Endothelial cell of umbilical vein (primary cell): ENCODE results near the gene CKS2. TPM values are rescaled to one million over a fixed set of nuclear protein-coding genes. Genes with fewer than 3 reads are reported as not detected.

Experiments
- BruUV-seq: library from RNA; stranded (reverse); fragments of 400-500 nt; replicated peaks from 2 replicates; lab custom pipeline; 2021; lab: Mats Ljungman, UMichigan
- CTCF ChIA-PET: fragments of 300-600, 350-600 bp; sonication (Branson Sonifier 250); formaldehyde crosslinking; loops from one replicate; lab custom pipeline; 2021; ENCODE audit warnings: antibody characterized with exemption, inconsistent platforms; lab: Charles Lee
- POLR2A ChIA-PET: fragments of 300-600, 350-600 bp; sonication (Branson Sonifier 250); formaldehyde crosslinking; loops from one replicate; lab custom pipeline; 2021; ENCODE audit warnings: antibody characterized with exemption, inconsistent platforms; lab: Charles Lee
- DNase-seq: peaks from one replicate; pipeline ENCODE4 v3.0.0-alpha.2; 2011; ENCODE audit warnings: low read depth, low spot score
- FAIRE-seq: peaks from 2 replicates; lab custom pipeline; 2011; peaks lifted over from hg19 to GRCh38; lab: Jason Lieb, UNC
- H2AFZ ChIP-seq: 2 replicates; pipeline ENCODE4 v1.6.0; 2012; ENCODE audit warnings: low read depth, low read length, control low read depth, inconsistent platforms
- H3K27ac ChIP-seq: 2 replicates; pipeline ENCODE4 v1.5.1; 2011; ENCODE audit warnings: low read depth, mild to moderate bottlenecking, control low read depth, low read length, moderate library complexity; ENCODE audit not compliant: insufficient read depth
- H3K27me3 ChIP-seq, 2 experiments: 2 replicates each; pipeline versions ENCODE4 v1.6.0 to v1.6.1; 2011; ENCODE audit warnings: low read length in 2 of 2, mixed read lengths in 1 of 2; ENCODE audit not compliant: control insufficient read depth in 2 of 2, insufficient read depth in 2 of 2
- H3K36me3 ChIP-seq, 2 experiments: 2 replicates in 1 of 2; 3 replicates in 1 of 2; pipeline ENCODE4 v1.5.1; 2011; ENCODE audit warnings: low read length in 2 of 2, mild to moderate bottlenecking in 1 of 2, moderate library complexity in 1 of 2; ENCODE audit not compliant: control insufficient read depth in 2 of 2, insufficient read depth in 2 of 2; ENCODE audit errors: extremely low read depth in 1 of 2
- H3K4me1 ChIP-seq: 3 replicates; pipeline ENCODE4 v1.5.1; 2011; ENCODE audit warnings: mild to moderate bottlenecking, low read length; ENCODE audit not compliant: control insufficient read depth, insufficient read depth; ENCODE audit errors: extremely low read depth
- H3K4me2 ChIP-seq: 2 replicates; pipeline ENCODE4 v1.6.1; 2011; ENCODE audit warnings: low read length, control low read depth, mixed read lengths; ENCODE audit not compliant: insufficient read depth
- H3K4me3 ChIP-seq, 3 experiments: fragments of 200-600 bp in 1 of 3; sonication (generic), shearing (Covaris generic) in 1 of 3; replicated peaks in 1 of 3; 2 replicates each; pipeline ENCODE4 v1.5.1; 2011 to 2016; ENCODE audit warnings: control low read depth in 3 of 3, low read length in 3 of 3, mild to moderate bottlenecking in 2 of 3, inconsistent platforms in 1 of 3, low read depth in 1 of 3, moderate library complexity in 1 of 3; ENCODE audit not compliant: insufficient read depth in 1 of 3
- H3K79me2 ChIP-seq: 2 replicates; pipeline ENCODE4 v1.6.0; 2012; ENCODE audit warnings: low read length, inconsistent platforms; ENCODE audit not compliant: control insufficient read depth, insufficient read depth
- H3K9ac ChIP-seq: replicated peaks from 2 replicates; pipeline ENCODE3; 2011; ENCODE audit warnings: low read length, control low read depth; ENCODE audit not compliant: insufficient read depth; ENCODE audit errors: extremely low read depth
- H3K9me1 ChIP-seq: replicated peaks from 3 replicates; pipeline ENCODE4 v1.6.0; 2011; ENCODE audit warnings: mild to moderate bottlenecking, low read length; ENCODE audit not compliant: control insufficient read depth, insufficient read depth; ENCODE audit errors: extremely low read depth
- H3K9me3 ChIP-seq: replicated peaks from 2 replicates; pipeline ENCODE4 v1.5.1; 2012; ENCODE audit warnings: low read length, inconsistent platforms; ENCODE audit not compliant: control insufficient read depth, insufficient read depth
- H4K20me1 ChIP-seq: replicated peaks from 2 replicates; pipeline ENCODE3; 2011; ENCODE audit warnings: mild to moderate bottlenecking, low read length; ENCODE audit not compliant: control insufficient read depth, insufficient read depth; ENCODE audit errors: extremely low read depth
- CTCF ChIP-seq, 2 donors: IDR thresholded peaks; 1 replicate in 1 of 2; 2 replicates in 1 of 2; pipeline ENCODE4 v1.5.1; 2011; ENCODE audit warnings: low read length in 2 of 2, mild to moderate bottlenecking in 2 of 2, moderate library complexity in 2 of 2, control low read depth in 1 of 2, inconsistent platforms in 1 of 2, low read depth in 1 of 2; ENCODE audit not compliant: insufficient read depth in 1 of 2; ENCODE audit errors: extremely low read depth in 1 of 2
- EZH2 ChIP-seq: IDR thresholded peaks from 2 replicates; pipeline ENCODE4 v1.6.1; 2012; ENCODE audit warnings: borderline replicate concordance, low read depth, mild to moderate bottlenecking, moderate library complexity, low read length, inconsistent platforms; ENCODE audit not compliant: severe bottlenecking
- FOS ChIP-seq: IDR thresholded peaks from 2 replicates; pipeline ENCODE4 v1.6.1; 2011; ENCODE audit warnings: mild to moderate bottlenecking, low read length, moderate library complexity, borderline replicate concordance; ENCODE audit not compliant: insufficient read depth
- GATA2 ChIP-seq: IDR thresholded peaks from 2 replicates; pipeline ENCODE4 v1.7.0; 2011; ENCODE audit warnings: low read depth, mild to moderate bottlenecking, moderate library complexity, mixed read lengths, low read length; ENCODE audit not compliant: insufficient read length, insufficient read depth
- JUN ChIP-seq: IDR thresholded peaks from 2 replicates; pipeline ENCODE4 v1.6.1; 2011; ENCODE audit warnings: borderline replicate concordance, low read depth; ENCODE audit not compliant: insufficient read length, insufficient read depth
- MAX ChIP-seq: IDR thresholded peaks from 2 replicates; pipeline ENCODE4 v1.6.1; 2011; ENCODE audit not compliant: insufficient read depth, insufficient read length
- MYC ChIP-seq: IDR thresholded peaks from one replicate; pipeline ENCODE4 v1.6.1; 2011; ENCODE audit warnings: mild to moderate bottlenecking, low read depth, low read length
- POLR2A ChIP-seq: IDR thresholded peaks from 2 replicates; pipeline ENCODE4 v1.6.1; 2012; ENCODE audit warnings: low read depth, mild to moderate bottlenecking, control low read depth, low read length
- POLR2AphosphoS5 ChIP-seq: IDR thresholded peaks from 2 replicates; pipeline ENCODE4 v1.6.1; 2012; ENCODE audit warnings: low read depth, mild to moderate bottlenecking, control low read depth, low read length, moderate library complexity; ENCODE audit not compliant: insufficient read depth
- dilution Hi-C: fragments of 300-500 bp; cut with MboI; formaldehyde crosslinking; loops from one replicate; pipeline ENCODE4 v1.15.0; 2019; ENCODE audit warnings: low sequenced_read_pairs; ENCODE audit not compliant: extremely low pct_ligation_motif_present
- intact Hi-C: fragments of 100-400 bp; cut with micrococcal nuclease; formaldehyde crosslinking; loops from one replicate; pipeline ENCODE4 v1.10.0; 2022
- polyA plus RNA-seq, 4 experiments: library from polyadenylated mRNA; depleted of rRNA in 3 of 4; stranded (reverse) in 3 of 4; unstranded in 1 of 4; fragments of >200 nt; gene quantifications; 2 replicates each; pipeline versions ENCODE4 v1.2.1 to v1.2.3, GENCODE V29; 2011 to 2012; ENCODE audit warnings: missing spikeins in 1 of 4
- total RNA-seq: library from RNA; stranded (reverse); gene quantifications from 2 replicates; pipeline ENCODE4 v1.2.3, GENCODE V29; 2021

The CKS2 gene
- total and polyA plus RNA-seq, 2 donors (not counting 3 experiments of a cell fraction or from before 2014, with no cell fraction given) = 153 to 269 TPM

DNA sequence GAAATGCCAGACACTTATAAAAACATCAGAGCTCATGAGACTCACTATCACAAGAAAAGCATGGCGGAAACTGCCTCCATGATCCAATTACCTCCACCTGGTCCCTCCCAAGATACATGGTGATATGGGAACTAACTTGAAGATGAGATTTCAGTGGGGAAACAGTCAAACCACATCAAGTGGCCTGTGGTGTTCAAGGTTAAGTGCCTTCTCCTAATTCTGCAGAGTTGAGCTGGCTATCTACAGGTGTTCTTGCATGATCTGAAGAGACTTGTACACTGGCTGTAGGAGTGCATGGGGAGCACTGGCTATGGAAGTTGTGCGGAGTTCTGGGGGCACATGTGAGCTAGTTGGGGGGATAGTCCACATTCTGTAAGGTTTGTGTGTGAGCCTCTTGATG, 34.0 kb upstream of the CKS2 start:
- no peak for TF ChIP-seq POLR2A
- TF ChIP-seq FOS = no peak
- no peak for TF ChIP-seq MAX
- no peak for TF ChIP-seq MYC
- ChIA-PET POLR2A (no interaction called here), CTCF (interaction anchor here (0.6 to 2.3 kb wide), 4 partner anchors 13 to 617 kb away, joined by 3 to 11 read pairs (median 3); no protein-coding TSS in a partner anchor)
- Histone ChIP-seq H3K36me3 (no peaks in the 10 kb centered on the region), H3K79me2 (no peaks in the 10 kb centered on the region), H3K4me1 (no peaks in the 10 kb centered on the region), H3K27me3 (no peaks in the 10 kb centered on the region), H4K20me1 (no peaks in the 10 kb centered on the region), H3K4me3 (no peak overlapping the region), H2AFZ (no peak overlapping the region), H3K4me2 (no peak overlapping the region), H3K9me3 (no peaks in the 10 kb centered on the region), H3K27ac (no peak overlapping the region), H3K9ac (no peak overlapping the region), H3K9me1 (no peaks in the 10 kb centered on the region)
- DNase-seq = no peak
- no peak for FAIRE-seq
- dilution Hi-C loops = no loop called here
- no TSS peak for BruUV-seq
- intact Hi-C loops = loop anchor here (5.0 to 10.0 kb wide), 2 partner anchors 232 to 615 kb away; no protein-coding TSS in a partner anchor

- Histone ChIP-seq H3K4me1 (no peaks in the 10 kb centered on the region), H2AFZ (no peak overlapping the region), H4K20me1 (no peaks in the 10 kb centered on the region), H3K27me3 (no peaks in the 10 kb centered on the region), H3K4me2 (no peak overlapping the region), H3K79me2 (no peaks in the 10 kb centered on the region), H3K9ac (no peak overlapping the region), H3K9me3 (no peaks in the 10 kb centered on the region), H3K27ac (no peak overlapping the region), H3K9me1 (no peaks in the 10 kb centered on the region), H3K4me3 (no peak overlapping the region), H3K36me3 (no peaks in the 10 kb centered on the region)
- TF ChIP-seq EZH2 (no peak), JUN (no peak), FOS (no peak), POLR2A (no peak), MYC (no peak), MAX (no peak), POLR2AphosphoS5 (no peak), GATA2 (no peak), CTCF (IDR thresholded peaks at IDR 0.05; ENCODE audit: extremely low read depth in 1 of 2, insufficient read depth in 1 of 2, low read depth in 1 of 2, low read length in 2 of 2) (no peak)
- FAIRE-seq (no peak), DNase-seq (no peak)
- CTCF ChIA-PET = interaction anchor here (1.0 to 2.3 kb wide), 3 partner anchors 12 to 269 kb away, joined by 3 to 11 read pairs (median 3); no protein-coding TSS in a partner anchor
- BruUV-seq = no TSS peak
- POLR2A ChIA-PET = no interaction called here
- intact Hi-C loops (loop anchor here (5.0 to 10.0 kb wide), 2 partner anchors 233 to 615 kb away; no protein-coding TSS in a partner anchor), dilution Hi-C loops (no loop called here)
Observed at GRCh38 chr9:89277454-89277853, 33.5 kb upstream of the CKS2 start.
